Skin epidermis (tissue), 12 donors: ENCODE measurements around the gene LRGUK.
"Not testable (repeated sequence)": the region's sequence is repeated elsewhere in the genome, so short reads cannot be mapped to it uniquely, and the experiment has no call there.

Experiments used
- H3K27ac ChIP-seq, 21 experiments: fragments of 200-600 bp; sonication (generic) in 11 of 21; one replicate each; pipeline ENCODE4 v1.5.0; 2020; ENCODE audit warnings: mild to moderate bottlenecking in 3 of 21, inconsistent platforms in 2 of 21, moderate library complexity in 2 of 21
- H3K4me3 ChIP-seq, 7 experiments: fragments of 200-600 bp; sonication (generic) in 2 of 7; one replicate each; pipeline ENCODE4 v1.5.0; 2020; ENCODE audit warnings: inconsistent platforms in 2 of 7, mild to moderate bottlenecking in 2 of 7, moderate library complexity in 1 of 7

Gene LRGUK

DNA sequence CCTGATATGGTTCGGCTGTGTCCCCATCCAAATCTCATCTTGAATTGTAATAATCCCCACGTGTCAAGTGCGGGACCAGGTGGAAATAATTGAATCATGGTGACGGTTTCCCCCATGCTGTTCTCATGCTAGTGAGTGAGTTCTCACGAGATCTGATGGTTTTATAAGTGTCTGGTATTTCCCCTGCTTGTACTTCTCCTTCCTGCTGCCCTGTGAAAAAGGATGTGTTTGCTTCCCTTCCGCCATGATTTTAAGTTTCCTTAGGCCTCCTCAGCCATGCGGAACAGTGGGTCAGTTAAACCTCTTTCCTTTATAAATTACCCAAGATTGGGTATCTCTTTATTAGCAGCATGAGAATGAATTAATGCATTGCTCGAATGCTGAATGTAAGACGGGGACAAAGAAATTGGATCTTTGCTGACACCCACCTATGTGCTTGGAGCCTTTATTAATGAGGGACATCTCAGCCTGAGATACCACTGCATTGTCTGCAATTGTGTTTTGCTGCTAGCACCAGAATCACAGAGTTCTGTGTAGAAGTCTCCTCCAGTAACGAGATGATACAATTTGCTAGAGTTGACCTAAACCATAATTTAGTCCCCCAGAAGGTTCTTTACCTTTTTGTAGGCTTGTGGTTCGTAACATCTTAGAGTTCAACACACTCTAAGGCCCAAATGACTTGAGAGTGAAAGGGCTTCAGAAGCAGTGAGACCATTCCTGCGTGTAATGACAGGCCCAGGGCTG, 160.9 kb downstream of the LRGUK start:
- H3K4me3 ChIP-seq, result no peak overlapping the region

DNA sequence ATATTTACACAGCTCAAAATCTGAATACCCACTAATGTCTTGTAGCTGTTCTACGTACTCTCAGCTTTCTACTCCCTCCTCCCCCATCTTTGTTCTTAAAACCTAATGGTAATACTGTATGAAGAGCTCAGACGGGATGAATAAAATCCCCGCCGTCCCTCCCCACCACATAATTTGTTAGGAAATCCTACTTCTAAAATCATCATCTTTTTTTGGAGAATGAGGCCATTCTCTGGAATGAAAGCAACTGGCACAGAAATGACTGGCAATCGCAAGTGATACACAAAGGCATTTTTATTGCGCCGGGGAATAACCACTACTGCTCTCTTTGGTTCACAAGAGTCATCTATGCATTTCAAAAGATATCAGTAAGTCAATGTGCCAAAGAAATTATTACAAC, 162.3 kb downstream of the LRGUK start:
- H3K4me3 ChIP-seq, result no peak overlapping the region
- H3K27ac ChIP-seq, result no peak overlapping the region

More for the DNA sequence above, 160.9 kb downstream of the LRGUK start:
- no peak overlapping the region for H3K27ac ChIP-seq

DNA sequence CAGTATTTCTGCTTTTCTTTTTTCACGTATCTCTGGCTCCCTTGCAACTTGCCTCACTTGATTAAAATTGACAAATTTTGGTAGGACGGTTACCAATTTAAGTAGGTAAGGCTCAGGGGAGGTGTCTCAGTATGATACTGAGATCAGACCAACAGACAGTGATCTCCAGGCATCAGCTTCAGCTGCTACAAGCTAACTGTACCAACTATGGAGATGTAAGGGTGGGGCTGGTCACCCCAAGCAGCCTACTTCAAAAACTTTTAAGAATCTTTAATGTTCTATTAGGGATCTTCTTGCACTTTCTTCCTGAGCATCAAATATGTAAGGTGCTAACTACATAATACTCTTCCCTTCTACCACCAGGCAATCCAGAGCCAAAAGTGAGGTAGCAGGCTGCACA, 162.7 kb downstream of the LRGUK start:
- H3K4me3 ChIP-seq, result no peak overlapping the region
- no peak overlapping the region for H3K27ac ChIP-seq

DNA sequence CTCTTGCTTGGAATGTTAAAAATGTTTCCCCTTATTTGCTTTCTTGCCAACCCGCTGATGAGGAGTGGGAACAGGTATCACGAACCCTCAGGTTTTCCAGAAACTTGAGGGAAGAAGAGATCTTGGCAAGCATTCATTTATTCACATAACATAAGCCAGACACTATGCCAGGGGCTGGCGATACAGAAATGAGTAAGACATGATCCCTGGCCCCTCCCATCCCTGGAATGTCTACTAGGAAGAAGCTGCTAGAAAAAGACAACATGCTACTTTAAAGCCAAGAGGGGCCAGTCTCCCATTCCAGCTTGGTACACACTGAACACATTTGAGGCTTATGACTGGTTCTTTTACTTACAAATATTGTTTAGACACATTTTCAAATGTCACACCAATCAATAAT, 163.1 kb downstream of the LRGUK start:
- H3K4me3 ChIP-seq, result no peak overlapping the region
- H3K27ac ChIP-seq, result no peak overlapping the region

DNA sequence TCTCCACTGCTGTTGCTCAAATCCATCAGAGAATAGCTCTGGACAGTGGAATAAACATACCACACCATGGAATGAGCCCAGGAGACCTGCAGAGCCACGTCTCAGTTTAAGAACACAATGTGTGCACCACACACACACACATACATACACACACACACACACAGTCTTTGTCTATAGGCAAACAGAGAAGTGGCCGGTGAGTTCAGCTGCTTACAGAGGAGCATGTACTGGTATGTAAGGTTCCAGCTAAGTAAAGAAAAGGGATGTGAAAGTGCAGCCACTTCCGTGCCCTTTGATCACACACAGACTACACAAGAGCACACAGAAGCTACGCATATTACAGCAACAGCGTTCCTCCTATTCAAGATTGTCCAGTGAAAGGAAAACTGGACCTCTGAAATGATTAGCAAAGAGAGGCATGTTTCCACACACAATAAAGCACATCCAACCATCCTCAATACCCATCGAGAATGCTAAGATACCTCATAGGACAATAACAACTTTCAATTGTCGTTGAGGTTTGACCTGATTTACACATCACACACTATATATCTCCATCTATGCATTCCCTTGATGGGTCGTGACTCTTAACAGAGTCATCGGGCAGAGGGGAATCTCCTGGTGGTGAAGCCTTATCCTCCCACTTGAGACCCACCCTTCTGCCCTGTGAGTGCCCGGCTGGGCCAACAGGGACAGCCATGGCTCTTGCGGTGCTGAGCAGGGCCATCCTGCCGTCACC, 166.0 kb downstream of the LRGUK start:
- H3K27ac ChIP-seq, result no peak overlapping the region
- no peak overlapping the region for H3K4me3 ChIP-seq

DNA sequence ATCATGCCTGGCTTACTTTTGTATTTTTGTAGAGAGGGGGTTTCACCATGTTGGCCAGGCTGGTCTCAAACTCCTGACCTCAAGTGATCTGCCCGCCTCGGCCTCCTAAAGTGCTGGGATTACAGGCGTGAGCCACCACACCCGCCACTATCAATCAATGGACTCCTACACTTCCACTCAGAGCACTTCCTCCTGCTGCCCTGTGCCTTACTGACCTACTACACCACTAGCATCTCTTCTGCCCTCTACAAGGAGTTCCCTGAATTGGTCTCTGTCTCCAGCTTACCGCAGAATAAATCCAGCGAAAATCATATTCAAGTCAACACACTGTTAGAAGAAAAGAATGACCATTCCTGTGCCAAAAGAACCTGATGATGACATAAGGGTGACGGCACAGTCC, 168.8 kb downstream of the LRGUK start:
- not testable (repeated sequence) for H3K4me3 ChIP-seq, H3K27ac ChIP-seq

DNA sequence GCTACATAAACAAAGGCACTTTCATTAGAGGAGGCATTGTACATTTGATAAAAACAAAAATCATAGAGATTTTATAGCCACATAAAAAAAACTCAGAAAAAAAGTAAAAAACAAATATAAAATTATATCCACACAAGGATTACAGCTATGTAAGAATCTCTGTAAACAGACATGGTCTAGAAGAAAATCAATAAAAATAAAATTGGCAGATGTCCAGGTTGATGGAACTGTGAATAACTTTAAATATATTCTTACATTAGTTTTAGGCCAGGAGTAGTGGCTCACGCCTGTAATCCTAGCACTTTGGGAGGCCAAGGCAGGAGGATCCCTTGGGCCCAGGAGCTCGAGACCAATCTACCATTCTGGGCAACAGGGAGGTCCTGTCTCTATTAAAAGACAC, 170.3 kb downstream of the LRGUK start:
- no peak overlapping the region for H3K27ac ChIP-seq

DNA sequence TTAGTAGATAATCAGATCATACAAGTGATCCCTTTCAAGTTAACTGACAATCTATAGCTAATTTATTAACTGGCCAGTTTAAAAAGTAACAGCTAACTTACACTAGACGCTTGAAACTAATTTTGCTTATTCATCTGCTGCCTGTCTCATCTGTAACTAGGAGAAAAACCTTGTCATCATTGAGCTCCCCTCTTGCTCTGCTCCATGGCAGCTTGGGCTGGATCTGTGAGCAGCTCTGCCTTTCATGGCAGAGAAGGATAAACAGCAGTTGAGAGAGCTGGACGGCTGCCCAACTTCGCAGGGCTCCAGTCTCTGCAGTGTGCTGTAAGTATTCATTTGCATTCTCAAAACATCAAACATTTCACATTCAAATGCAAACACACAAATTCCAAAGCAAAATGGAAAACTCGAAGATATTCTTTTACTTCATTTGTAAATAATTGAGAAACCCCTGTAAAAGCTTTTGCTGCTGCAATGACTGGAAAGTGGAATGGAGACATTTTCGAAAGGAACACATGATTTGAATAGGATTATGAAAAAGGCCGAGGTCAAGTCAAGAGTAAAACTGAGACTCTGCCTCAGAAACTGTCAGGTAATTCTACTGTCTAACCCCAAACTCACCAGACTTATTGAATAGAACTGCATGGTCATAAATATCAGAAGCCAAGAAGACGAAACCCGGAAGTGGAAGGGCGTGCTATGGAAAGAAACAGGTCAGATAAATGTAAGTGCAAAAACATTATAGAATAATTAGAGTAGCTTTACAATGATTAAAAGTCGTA, 172.0 kb downstream of the LRGUK start:
- Histone ChIP-seq H3K4me3 (no peak overlapping the region), H3K27ac (no peak overlapping the region)

More for the DNA sequence above, 170.3 kb downstream of the LRGUK start:
- H3K4me3 ChIP-seq, result no peak overlapping the region

DNA sequence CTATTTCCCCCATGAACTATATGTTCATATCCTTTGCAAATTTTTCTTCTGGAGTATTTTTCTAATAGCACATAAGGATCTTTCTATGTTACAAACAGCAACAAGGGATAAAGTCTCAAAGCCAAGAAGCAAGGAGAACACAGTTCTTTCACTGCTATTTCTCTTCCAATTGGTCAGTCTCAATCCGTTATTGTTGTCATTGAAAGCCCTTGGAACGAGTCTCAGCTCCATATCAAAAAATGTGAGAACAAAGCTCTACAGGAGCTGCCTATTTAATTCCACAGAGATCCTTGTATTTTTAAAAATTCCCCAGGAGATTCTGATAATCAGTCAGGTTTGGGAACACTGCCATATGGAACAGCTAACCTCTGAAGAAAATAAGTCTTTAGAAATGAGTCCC, 173.8 kb downstream of the LRGUK start:
- Histone ChIP-seq H3K4me3 (no peak overlapping the region), H3K27ac (no peak overlapping the region)

DNA sequence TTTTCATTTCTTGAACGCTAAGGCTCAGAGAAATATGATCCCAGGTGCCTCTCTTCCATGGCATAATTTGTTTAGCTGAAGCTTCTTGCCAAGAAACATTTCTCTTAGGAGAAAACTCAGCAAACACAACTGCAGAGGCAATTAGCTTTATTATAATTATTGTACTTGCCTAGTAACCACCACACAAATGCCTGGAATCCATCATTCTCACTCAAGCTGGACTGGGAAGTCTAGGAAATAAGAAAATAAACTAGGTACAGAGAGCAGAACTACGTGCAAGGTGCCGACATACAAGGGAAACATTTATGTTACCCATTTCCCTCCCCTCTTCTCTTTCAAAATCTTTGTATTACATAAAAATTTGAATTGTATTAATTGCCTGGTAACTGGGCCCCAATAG, 174.5 kb downstream of the LRGUK start:
- Histone ChIP-seq H3K4me3 (no peak overlapping the region), H3K27ac (no peak overlapping the region)

DNA sequence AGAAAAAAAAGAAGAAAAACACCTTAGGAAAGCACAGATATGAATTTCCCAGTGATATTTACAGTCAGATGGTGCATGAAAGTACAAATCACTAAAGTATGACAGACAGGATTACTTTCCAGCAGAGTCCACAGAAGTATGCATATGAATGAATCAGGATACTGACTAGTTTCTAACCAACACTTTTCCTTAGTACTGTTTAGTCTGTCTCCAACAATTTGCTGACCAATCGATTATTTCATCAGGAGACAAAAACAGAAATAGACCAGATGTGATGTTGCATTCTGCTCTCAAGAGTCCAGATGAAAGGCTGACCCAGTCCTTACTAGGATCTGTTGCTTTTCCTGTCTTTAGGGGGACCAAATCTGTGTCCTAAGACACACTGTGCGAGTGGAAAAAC, 175.0 kb downstream of the LRGUK start:
- Histone ChIP-seq H3K4me3 (no peak overlapping the region), H3K27ac (peak overlapping the region in 1 of 21 experiments; percentile 26)

DNA sequence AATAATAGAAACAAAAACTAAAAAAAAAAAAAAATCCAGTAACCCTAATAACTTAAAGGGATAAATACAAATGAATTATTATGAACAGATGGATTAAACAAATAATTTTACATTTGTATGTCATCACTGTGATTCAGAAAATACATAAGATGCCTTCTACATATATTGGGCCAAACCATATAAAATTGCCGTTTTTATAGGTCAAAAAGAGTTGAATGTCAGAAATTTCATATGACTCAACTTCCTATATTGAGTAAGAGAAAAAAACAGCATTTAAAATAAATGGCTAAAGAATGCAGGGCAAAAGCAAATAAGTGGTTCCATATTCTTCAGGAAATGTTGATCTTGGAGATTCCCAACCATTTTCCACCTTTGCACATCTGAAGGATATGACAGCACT, 180.2 kb downstream of the LRGUK start:
- H3K27ac ChIP-seq, result no peak overlapping the region
- no peak overlapping the region for H3K4me3 ChIP-seq

DNA sequence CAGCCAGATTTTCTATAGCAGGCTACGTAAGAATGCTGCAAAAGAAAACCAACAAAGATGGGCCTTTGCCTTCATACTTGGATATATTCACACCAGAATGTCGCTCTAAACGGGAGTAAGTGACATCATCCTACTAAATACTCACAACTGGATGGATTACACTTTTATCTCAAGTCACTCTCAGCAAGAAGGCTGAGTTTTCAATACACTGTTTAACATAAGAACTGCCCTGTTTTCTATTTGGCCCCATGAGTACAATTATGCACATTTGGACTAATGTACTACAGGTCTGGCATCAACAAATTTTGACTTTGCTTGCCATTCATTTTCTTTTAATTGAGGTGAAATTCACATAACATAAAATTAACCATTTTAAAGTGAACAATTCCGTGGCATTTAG, 181.4 kb downstream of the LRGUK start:
- no peak overlapping the region for H3K4me3 ChIP-seq
- H3K27ac ChIP-seq, result no peak overlapping the region

DNA sequence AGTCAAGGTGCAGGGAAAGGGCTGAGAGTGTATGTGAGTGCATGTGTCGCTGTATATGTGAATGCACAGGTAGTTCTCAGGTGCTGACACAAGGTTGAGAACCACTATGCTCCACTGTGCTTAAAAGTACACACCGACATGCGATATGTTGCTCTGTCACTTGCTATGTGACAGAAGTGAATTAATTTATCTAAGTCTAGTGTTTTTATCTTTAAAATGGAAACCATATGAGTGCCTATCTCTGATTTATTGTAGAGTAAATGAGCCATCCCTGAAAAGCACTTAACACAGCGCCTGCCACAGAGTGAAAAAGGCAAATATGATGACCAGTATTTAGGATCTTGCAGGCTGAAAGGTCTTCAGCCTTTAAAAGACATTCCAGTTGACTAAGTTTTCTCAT, 184.7 kb downstream of the LRGUK start:
- Histone ChIP-seq H3K27ac (no peak overlapping the region), H3K4me3 (no peak overlapping the region)

DNA sequence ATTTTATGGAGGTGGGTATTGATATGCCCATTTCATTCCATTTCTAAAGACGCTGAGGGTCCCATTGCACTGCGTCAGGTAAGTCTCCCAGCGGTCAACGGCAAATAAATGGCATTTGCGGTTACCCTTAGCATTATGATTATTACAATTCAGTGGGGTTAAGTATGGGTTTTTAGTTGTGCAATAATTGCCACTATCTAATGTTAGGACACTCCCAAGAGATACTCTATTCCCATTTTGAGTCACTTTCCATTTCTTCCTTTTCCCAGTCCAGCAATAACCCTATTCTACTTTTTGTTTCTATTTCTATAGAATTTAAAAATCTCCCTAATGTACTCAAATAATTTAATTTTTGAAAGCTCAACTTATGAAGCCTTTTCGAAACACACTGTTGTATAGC, 185.6 kb downstream of the LRGUK start:
- H3K4me3 ChIP-seq, result no peak overlapping the region
- no peak overlapping the region for H3K27ac ChIP-seq

DNA sequence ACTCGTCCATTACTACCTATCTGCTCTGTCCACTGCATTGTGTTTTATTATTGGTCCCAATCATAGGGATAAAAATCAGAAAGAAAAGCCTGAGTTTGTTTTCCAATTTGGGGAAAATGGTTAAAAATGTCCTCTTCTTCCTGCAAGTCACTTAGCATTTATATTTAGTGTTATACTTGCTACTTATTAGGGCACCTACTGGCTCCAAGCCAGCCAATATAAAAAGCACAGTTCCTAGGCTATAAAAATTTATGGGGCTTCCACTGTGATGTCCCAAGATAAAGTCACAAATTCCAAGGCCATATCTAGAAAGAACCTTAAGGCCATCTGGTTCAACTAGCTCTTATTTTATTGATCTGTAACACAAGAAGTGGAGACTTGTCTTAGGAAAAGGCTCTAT, 186.4 kb downstream of the LRGUK start:
- no peak overlapping the region for H3K27ac ChIP-seq
- H3K4me3 ChIP-seq, result no peak overlapping the region
